Fibroblast of skin of scalp (primary cell): ENCODE data around the gene CSF2RB.
"Not testable (repeated sequence)": the region's sequence is repeated elsewhere in the genome, so short reads cannot be mapped to it uniquely, and the experiment has no call there.

ENCODE experiments used
- DNase-seq: peaks from one replicate; pipeline ENCODE4 v3.0.0-alpha.2; 2013

Gene CSF2RB

DNA sequence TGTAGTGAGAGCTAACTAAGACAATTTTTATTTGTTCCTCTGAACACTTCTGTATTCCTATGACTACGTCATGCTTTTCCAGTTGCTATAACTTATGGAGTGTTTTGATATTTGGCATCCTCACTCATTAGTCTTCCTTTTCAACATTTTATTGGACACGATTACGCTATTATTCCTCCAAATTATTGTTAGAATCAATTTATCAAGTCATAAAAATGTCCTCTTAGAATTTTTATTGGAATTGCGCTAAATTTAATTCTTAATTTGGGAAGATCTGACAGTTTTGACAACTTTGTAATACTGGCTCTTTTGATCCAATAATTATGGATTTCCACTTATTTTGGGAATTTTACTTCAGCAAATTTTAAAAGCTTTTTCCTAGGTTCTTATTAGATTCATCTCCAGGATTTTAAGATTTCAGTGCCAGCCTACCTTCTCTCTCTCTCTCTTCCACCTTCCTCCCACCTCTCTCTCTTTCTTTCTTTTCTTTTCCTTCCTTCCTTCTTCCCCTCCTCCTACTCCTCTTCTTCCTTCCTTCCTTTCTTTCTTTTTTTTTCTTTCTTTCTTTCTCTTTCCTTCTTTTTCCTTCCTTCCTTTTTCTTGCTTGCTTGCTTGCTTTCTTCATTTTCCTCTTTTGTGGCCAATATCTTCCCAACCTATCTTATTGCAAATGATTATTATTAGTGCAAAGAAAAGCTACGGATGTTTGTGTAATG is 55.0 kb downstream of the CSF2RB start:
- no peak for DNase-seq

DNA sequence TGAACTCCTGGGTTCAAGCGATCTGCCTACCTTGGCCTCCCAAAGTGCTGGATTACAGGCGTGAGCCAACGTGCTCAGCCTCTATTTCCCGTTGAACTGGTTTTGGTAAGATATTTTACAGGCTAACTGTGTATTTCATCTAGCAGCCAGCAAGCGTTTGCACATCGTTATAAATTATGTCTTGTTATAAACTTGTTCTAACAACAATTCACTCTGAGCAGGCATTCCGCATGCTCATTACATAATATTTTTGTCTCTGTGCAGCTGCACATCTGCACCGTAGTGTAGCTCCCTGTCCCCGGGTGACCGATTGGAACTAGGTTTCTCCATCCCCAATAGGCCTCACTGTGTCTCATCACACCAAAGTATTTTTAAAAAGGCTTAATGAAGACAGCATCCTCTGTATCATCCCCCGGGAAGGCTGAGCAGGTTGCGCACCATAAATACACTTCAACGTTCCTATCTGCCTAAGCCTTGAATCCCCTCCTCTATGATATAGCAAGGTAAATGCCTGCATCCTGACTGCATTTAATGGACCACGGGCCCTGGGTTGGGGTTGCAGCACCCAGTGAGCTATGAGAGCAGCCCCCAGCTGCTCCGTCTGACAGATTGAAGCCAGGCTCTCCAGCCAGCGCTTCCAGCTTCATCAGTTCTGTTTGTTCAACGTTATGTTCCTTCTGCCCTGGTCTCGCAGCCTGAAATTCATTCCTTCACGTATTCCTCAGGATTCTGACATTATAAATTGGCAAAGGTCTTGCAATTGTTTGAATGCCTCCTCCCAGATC is 58.1 kb downstream of the CSF2RB start:
- no peak for DNase-seq

DNA sequence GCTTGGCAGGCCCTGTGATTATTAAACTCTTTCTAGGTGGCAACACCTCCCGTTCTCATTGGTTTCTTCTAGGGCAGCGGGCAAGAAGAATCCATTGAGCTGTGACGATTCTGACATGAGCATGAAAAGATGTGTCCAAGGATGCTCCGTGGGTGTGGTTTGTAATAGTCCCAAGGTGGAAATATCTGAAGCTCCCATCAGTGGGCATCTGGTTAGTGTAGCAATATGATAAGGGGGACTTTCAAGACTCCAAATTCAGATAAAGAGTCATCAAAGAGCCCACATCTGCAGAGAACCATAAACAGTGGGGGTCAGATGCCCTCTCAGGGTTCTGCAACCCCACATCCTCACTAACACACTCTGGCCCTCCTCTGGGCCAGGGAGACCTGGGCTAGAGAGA is 63.2 kb downstream of the CSF2RB start:
- no peak for DNase-seq

DNA sequence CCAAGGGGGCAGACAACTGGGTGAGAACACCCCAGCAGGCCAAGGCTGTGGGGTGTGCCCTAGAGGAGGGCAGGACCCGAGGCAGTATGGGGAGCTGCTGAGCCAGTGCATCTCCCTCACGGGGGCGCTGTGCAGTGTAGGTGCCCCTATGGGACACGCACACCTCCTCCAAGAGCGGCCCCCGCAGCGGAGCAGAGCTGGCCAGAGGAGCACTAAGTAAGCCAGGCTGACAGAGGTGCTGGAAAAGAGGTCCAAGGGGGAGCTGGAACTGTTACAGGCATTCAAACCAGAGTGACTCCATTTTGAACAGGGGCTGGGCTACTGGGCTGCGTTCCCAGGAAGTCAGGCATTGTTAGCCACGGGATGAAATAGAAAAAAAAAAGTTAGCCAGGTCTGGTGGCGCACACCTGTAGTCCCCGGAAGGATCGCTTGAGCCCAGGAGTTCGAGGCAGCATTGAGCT is 64.0 kb downstream of the CSF2RB start:
- DNase-seq, result peak; percentile 42

DNA sequence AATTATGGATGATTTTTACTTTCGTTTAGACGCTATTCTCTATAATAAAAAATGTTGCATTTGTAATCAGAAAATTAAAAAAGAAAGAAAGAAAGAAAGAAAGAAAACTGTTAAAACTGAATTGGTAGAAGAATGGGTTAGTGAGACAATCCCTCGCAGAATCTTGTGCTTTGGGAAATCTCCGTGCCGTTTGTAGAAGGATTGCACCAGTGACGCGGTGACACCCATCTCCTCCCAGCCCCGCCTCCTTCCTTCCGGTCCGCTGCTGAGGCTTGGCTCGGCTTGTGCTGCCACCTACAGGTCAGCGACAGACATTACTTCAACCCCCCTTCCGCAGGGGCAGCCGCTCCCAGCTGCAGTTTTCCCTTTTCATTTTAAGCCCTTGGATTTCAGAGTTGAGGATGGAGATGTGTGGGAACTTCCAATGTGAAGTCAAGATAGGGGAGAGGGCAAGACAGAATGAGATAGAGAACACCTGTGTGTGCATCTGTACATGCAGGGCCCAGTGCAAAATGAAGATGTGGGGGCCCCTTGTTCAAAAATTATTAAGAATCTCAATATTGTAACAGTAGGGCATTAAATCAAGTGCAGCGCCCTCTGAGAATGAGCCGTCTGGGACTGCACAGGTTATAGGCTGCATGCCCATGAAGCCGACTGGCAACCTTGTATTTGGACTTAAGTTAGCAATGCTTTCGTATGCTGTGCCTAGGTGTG is 64.7 kb downstream of the CSF2RB start:
- DNase-seq, result peak; percentile 86

DNA sequence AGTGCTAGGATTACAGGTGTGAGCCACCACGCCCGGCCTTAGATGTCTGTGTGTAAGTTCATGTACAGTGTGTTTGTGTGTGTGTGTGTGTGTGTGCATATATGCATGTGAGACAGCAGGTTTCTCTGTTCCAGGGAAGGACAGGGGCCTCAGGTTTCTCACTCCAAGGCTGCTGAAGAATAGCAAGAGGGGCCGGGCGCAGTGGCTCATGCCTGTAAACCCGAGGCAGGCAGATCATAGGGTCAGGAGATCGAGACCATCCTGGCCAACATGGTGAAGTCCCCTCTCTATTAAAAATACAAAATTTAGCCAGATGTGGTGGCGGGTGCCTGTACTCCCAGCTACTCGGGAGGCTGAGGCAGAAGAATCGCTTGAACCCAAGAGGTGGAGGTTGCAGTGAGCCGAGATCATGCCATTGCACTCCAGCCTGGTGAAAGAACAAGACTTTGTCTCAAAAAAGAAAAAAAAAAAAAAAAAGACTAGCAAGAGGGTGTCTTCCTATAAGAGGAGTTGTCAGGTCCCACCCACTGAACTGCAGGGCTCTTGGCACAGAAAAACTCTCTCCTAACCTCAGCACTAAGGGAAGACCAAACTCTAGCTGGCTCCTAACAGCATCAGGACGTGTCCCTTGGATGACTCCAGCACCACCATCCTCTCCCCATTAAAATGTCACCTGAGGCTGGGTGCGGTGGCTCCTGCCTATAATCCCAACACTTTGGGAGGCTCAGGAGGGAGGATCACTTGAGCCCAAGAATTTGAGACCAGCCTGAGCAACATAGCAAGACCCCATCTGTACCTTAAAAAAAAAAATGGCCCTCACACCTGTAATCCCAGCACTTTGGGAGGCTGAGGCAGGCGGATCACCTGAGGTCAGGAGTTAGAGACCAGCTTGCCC is 65.8 kb downstream of the CSF2RB start:
- DNase-seq, result no peak

DNA sequence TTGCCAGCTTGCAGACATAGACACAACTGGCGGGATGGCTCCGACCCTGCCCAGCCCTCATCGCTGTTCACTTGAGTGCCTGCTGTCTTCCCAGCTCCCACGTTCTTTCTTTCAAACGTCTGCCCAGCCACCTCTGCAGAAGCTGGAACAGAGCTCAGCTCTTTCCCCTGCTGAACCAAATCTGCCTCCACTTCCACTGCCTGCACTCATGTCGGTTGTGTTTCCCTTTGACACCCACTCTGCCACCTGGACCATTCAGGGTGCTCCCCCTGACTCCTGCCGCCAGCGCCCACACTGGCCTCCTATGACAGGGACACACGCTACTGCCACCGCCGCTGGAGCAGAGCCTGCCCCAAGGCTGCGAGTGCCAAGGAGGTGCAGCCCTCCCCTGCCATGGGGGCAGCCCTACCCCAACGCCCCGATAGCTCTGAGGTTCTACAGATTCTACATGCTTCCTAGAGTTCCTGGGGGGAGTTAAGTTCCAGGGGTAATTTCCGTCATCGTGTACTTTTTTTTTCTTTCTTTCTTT is 67.9 kb downstream of the CSF2RB start:
- DNase-seq, result no peak

DNA sequence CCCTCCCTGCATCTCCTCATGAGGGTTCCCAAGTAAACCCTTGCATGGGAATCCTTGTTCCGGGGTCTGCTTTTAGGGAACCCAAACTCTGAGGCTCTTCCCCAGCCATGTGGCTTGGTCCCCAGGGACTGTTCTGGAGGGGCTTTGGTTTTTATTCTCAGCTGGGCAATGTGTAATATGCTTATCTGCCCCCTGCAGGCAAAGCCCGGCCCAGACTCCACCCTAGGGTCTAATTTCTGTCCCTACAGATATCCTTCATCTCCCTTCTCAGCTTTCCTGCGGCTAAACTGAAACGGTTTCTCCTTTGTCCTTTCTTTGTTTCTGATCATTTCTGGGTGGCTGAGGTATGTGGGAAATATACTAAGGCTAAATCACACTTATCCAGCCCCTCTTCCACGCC is 68.7 kb downstream of the CSF2RB start:
- no peak for DNase-seq

DNA sequence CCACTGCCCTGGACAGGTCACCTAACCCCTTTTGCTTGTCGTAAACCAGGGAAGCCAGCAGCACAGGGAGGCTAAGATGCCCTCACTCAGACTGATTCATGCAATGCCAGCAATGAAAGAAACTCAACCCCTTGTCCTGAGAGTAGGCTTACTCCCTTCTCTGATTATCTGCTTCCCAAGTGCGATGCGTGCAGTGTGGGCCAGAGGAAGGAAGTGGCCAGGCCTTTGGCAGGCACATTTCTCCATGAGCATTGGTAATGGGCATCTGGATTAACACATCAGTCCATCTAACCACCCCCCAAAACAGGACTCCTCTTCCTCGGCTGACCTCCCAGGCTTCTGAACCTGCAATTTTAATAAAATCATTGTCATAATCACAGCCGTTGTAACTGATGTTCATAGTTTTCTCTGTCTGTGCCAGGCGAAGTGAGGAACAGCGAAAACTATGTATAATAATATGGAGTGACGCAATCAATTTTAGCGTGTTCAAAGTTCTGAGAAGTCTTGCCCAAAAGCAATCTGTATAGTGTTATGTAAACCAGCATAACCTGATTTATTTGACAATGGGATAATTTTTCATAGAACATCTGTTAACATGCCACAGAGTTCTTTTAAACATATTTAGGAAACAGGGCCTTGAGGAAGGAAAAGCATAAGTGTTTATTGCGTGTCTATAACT is 71.9 kb downstream of the CSF2RB start:
- no peak for DNase-seq

DNA sequence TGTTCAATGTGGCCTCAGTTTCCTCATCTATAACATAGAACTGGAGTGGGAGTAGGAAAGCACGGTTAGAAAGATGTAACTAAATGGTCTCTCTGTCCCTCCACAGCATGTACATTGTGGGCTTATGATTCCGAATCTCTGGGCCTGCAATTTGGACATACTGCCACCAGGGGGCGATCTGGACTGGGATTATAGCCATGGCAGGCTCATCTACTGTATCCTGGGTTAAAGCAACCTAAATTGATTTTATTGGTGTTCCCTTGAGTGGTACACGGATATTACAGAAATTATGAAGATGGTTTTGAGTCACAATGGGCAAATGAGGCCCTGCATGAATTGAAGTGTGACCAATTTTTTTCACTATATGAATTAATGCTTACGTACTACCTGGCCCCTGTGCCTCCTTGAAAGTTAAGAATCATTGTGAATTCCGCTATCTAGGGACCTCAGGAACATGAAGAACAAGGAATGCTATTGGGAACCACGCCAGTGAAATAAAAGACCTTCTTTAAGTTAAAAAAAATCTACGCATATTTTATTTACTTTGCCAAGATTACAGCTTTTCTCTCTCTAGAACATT is 72.9 kb downstream of the CSF2RB start:
- DNase-seq, result no peak

DNA sequence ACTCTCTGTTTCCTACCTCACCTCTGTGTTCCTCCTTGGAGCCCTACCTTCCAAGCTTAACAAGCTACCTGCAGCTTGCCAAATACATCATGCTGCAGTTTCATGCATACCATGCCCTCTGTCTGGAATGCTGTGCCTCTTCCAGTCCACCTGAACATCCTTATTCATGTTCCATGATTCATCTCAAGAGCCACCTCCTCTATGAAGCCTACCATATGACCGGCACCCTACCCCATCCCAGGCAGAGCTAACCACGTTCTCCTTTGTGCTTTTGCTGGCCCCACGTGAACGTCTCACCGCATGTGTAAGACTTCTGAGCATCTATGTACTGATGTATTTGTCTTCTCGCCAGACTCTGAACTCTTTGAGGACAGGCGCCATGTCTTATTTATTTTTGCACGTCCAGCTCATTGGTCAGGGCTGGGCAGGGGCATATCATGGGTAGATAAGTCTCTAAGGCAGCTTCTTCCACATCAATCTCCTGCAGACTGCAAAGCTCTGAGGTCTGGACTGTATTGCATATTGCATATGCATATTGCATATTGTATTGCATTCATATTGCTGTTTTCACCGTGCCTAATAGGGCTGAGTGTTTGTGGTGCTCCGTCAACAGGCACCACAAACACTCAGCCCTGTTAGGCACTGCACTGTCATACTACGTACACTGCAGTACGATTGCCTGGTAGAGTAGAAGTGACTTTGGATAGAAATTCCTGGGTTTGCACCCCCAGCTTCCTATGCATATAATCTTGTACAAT is 74.8 kb downstream of the CSF2RB start:
- no peak for DNase-seq

DNA sequence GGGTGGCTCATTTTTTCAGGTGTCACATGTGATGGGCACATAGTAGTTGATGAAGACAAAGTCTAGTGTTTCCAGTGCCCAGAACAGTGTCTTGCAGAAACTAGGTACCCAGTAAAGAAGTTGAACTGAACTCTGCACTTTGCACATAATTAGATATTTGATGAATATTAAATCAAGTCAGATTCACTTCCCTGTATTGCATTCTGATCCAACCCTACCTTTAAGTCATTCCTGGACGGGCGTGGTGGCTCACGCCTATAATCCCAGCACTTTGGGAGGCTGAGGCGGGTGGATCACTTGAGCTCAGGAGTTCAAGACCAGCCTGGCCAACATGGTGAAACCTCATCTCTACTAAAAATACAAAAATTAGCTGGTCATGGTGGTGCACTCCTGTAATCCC is 75.6 kb downstream of the CSF2RB start:
- not testable (repeated sequence) for DNase-seq
